Hematopoietic multipotent progenitor cell treated with erythropoietin and hydrocortisone succinate and interleukin-3 and kit ligand, for 8 days (in vitro differentiated cells): ENCODE results near the gene PGA5.
"Not testable (repeated sequence)": the region's sequence is repeated elsewhere in the genome, so short reads cannot be mapped to it uniquely, and the experiment has no call there.

Source experiments
- DNase-seq: peaks from one replicate; pipeline ENCODE4 v3.0.0-alpha.2; 2015

PGA5 gene

GRCh38 chr11:61229458-61229857, 11.5 kb upstream of the PGA5 start:
- not testable (repeated sequence) for DNase-seq

DNA sequence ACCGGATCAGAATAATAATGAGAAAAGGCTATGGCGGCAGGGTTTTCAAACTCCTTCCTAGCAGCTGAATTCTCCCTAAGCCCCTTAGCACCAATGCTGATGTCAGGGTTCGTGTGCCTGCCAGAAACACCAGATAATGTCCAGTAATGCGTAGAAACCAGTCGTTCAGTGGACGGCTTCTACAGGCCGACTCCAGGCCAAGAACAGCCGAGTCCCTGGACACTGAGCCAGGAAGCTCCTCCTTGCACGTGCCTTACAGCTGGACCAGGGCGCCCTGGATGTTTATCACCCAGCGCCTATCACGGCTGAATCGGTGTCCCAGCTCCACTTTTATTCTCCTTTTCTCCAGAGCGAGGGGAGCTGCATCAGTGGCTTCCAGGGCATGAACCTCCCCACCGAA, 9.9 kb upstream of the PGA5 start:
- not testable (repeated sequence) for DNase-seq

- not testable (repeated sequence) for DNase-seq
These were observed 9.4 kb upstream of the PGA5 start for GRCh38 chr11:61231585-61231984.

DNA sequence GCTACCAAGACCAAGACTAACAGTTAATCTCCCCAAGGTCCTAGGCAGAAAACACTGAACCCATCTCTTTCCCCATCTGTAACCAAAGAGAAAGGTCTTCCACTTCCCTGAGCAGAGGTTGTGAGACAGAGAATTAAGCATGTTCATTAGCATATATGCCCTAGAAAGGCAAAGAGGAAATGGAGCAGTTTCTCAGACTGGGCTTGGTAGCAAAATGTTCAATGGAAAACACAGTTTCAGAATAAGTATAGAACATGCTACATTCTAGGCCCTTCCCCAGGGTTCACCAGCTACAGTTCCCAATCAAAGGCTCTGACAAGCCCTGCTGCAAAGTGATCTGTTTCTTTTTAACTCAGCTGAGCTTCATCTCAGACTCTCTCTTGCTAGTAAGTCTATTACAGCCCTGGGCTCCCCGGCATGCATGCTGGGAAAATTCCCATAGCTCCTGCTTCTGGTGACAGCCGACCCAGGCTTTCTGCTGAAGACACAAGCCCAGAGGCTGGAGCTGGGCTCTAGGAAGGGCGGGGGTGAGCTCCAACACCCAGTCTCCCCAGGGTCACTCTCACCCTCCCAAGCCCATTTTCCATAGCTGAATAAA, 8.3 kb upstream of the PGA5 start:
- not testable (repeated sequence) for DNase-seq

- DNase-seq = not testable (repeated sequence)
These were observed 3.8 kb upstream of the PGA5 start for GRCh38 chr11:61237130-61237529.

DNA sequence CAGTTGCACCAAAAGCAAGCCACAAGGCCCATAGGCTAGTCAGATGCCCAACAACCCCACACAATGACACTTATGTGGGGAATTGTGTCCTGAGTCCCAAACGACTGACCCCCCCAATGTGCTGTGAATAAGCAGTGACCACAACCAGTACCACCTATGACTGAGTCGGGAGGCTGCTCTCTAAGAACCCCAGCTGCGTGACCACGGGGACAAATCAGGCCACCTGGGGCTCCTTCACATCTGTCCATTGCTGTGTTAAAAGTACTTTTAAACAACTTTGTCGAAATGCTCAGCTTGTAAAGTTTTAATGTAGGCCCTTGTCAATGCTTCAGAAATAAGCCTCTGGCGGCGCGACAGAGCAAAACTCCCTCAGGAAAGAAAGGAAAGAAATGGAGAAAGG, 687 bp upstream of the PGA5 start:
- not testable (repeated sequence) for DNase-seq

- DNase-seq = not testable (repeated sequence)
These were observed 551 bp downstream of the PGA5 start for GRCh38 chr11:61241526-61241925.

DNA sequence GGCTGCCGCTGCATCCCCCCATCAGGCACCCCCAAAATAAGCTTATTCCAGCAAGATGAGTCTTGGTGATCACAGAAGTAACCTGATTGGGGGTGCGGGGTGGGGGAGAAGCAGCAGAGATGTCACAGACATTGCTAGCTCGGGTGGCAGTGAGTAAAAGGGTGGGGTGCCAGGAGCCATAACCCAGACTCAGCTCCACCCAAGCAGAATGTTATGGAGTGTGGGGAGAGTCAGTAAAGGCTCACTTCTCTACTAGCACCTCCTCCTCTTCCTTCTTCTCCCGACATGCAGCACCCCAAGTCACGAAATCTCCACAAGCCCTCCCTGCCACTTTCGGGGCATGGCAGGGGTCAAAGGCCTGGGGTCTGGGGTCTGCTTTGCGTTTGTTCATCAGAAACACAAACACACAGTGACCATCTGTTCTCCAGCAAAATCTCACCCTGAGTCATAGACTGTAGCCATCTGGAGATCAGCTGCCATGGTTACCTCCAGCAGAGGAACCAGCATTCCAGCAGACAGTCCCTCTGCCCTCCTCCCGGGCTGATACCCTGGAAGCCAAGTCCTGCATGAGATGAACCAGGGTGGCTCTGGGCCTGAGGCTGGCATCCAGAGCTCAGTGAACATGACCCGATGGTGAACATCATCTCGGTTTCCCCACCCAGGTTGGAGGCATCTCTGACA, 4.4 kb downstream of the PGA5 start:
- DNase-seq = not testable (repeated sequence)

- not testable (repeated sequence) for DNase-seq
These were observed 7.1 kb downstream of the PGA5 start for GRCh38 chr11:61248071-61248470.

DNA sequence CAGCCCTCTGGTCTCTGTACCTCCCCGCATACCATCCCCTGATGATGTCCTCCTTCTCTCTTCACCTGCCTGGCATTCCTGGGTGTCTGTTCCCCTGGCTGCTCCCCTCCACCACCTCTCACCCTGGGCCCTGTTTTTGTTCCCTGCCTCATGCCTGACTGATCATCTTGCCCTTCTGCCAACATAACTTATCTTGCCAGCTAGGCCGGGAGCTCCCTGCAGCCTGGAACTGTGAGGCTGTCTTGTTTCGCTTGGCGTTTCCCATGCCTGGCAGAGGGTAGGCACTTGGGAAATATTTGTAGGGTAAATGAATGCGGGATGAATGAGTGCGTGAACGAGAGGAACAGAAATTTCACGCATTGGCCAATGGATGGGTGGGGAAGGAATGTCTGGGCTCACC, 8.2 kb downstream of the PGA5 start:
- DNase-seq = not testable (repeated sequence)

DNA sequence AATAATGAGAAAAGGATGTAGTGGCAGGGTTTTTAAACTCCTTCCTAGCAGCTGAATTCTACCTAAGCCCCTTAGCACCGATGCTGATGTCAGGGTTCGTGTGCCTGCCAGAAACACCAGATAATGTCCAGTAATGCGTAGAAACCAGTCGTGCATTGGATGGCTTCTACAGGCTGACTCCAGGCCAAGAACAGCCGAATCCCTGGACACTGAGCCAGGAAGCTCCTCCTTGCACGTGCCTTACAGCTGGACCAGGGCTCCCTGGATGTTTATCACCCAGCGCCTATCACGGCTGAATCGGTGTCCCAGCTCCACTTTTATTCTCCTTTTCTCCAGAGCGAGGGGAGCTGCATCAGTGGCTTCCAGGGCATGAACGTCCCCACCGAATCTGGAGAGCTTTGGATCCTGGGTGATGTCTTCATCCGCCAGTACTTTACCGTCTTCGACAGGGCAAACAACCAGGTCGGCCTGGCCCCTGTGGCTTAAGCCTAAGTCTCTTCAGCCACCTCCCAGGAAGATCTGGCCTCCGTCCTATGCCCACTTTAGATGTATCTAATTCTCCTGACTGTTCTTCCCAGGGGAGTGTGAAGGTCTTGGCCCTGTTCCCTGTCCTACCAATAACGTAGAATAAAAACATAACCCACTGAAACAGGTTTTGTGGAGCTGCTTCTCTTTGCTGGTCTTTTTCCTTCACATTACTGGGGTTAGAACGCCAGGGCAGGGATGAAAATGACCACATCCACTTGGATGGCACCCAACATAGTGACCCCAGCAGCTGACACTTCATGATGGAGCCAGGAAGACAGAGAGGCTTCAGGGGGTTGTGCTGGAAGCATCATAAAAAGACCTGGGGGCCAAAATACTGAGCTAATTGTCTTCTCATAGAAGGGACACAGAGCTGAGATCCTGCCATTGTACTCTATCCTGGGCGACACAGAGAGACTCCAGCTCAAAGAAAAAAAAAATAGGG, 10.1 kb downstream of the PGA5 start:
- not testable (repeated sequence) for DNase-seq

DNA sequence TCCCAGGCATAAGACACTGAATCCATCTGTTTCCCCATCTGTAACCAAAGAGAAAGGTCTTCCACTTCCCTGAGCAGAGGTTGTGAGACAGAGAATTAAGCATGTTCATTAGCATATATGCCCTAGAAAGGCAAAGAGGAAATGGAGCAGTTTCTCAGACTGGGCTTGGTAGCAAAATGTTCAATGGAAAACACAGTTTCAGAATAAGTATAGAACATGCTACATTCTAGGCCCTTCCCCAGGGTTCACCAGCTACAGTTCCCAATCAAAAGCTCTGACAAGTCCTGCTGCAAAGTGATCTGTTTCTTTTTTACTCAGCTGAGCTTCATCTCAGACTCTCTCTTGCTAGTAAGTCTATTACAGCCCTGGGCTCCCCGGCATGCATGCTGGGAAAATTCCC, 11.4 kb downstream of the PGA5 start:
- DNase-seq = not testable (repeated sequence)

DNA sequence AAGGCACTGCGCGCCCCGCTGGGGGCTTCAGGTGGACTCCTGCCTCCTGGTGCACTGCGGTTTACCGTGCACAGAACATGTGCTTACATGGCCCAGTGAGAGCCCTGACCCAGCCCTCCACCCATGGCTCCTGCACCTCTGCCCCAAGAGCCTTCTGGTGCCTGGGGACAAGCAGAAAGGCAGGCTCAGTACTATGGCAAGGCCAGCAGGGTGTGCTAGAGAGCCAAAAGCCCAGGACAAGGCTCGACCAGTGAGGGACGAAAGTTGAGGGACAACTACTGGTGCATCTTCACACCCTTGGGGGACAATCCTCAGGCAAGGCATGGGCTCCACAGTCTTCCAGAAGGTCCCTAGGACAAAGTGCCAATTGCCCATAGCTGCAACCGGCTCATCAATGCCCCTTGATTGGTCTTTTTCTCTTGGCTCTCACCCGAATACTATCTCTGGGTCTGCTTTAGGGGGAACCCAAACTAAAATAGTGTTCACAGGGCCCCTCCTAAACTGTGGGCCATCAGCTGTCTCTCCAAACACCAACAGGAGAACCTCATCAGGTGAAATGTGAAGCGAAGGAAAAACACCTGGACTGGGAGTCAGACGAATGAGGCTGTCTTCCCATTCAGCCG, 13.5 kb downstream of the PGA5 start:
- peak; percentile 81 for DNase-seq

- DNase-seq = no peak
These were observed 15.9 kb downstream of the PGA5 start for GRCh38 chr11:61256710-61257482.

DNA sequence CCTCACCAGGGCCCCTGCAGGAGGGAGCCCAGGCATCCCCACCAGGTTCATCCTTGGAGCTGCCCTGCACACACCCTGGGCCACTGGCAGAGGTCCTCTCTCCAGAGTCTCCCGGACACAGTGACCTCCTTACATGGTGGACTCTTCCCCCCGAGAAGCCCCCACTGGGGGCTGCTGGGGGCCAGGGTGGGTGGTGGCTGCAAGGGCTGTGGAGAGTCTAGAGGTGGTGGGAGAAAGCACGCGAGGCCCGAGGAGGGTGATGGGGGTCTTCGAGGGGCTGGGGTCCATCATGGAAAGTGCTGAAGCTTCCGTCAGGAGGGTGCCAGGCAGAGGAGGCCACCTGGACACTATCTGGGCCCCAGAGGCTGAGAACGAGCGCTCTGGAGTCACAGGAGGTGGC, 17.6 kb downstream of the PGA5 start:
- DNase-seq = no peak

DNA sequence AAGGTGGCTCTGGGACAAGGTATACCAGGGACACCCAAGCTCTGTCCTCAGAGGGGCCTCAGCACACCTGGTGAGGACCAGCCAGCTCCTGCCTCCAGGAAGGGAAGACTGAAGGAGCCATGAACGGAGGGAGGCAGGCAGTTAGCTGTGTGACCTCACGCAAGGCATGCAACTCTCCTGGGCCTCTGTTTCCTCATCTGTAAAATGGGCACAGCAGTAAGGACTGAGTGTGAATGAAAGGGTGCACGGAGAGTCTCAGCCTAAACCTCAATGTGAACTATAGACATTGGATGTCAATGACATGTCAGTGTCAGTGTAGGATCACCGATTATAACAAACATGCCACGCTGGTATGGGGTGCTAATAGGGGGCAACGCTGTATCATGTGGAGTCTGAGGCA, 18.4 kb downstream of the PGA5 start:
- no peak for DNase-seq

DNA sequence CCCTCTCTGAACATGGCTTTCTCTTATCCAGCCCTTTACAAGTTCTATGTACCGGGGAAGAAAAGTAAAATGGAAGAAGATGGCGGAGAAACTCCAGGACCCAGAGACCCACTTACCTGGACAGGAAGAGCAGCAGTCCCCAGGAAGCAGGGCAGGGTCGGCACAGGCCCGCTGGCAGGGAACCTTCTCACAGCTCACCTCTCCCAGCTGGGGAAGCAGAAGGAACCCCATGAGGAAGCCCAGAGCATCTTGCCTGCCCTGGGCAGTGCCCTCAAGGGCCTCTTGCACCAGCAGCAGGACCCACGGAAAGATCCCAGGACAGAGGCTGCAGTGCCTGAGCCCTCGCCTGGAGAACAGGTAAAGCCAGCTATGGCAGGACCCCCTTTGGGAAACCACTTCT, 23.4 kb downstream of the PGA5 start:
- DNase-seq = no peak

GRCh38 chr11:61264795-61265194, 23.8 kb downstream of the PGA5 start:
- no peak for DNase-seq

DNA sequence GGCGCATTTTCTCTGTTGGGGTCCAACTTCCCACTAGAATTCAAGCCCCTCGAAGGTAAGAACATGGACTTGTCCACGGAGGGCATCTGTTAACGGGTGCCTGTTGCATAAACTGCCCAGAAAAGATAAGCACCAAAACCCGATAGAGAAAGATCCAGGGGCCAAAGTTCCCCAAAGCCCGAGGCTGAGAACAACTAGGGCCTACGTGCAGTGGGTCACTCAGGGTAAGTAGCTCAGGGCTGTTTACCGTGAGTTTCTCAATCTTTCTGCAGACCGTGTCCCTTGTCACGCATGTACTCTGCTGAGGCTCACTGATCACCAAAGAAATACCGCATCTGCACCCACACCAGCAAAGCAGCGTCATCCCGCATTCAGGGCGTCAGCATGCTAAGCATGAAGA, 24.4 kb downstream of the PGA5 start:
- no peak for DNase-seq

- DNase-seq = peak; percentile 29
These were observed 25.6 kb downstream of the PGA5 start for GRCh38 chr11:61266602-61267001.

DNA sequence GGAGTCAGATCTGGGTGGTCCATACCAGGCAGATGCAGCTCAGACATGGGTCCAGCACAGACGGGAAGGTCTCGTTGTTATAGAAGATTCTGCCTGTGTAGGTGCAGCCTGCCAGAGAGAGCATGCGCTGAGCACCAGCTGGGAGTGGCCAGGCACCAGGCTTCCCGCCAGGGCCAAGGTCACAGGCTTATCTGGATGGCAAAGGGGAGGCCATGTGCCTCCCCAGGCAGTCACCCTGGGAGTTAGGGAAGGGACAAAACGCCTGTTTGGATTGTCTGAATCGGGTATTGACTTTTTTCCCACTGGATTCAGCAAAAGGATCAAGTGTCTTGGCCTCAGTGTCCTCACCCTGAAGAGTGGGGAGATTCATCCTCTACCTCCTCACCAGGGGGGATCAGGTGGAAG, 26.5 kb downstream of the PGA5 start:
- DNase-seq = peak; percentile 65

DNA sequence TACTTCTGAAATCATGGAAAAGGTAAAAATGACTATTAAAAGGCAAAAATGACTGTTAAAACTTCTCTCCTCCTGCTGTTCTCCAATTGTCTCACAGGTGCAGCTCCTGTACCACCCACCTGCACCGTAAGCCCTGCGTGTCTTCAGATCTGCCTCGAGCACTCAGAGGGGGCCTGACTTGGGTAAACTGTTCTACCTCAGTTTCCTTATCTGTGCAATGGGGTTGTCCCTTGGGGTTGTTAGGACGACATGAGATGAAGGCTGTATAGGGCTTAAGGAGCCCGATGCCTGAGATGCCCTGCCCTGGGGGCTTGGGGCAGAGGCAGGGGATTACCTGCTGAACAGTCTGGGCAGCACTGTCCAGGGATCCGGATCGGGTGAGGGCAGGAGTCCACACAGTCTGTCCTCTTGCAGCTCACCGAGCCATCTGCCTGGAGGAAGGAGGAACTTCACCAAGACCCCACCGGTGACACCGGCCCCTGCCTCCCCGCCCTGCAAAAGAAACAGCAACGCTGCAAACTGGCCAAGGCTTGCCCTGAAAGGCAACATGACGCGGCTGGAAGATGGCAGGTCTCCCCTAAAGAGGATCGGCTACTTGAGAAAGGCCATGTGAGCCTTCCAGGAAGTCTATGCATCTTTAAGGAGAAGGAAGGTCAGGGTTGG, 27.7 kb downstream of the PGA5 start:
- no peak for DNase-seq
